Ureter (tissue), 1 donor: Measurements from ENCODE around the gene DBF4. TPM values are rescaled to one million over a fixed set of nuclear protein-coding genes. Genes with fewer than 3 reads are reported as not detected.
"Not testable (repeated sequence)": the region's sequence is repeated elsewhere in the genome, so short reads cannot be mapped to it uniquely, and the experiment has no call there.

ENCODE experiments used
- DNase-seq: peaks from one replicate; pipeline ENCODE4 v3.0.0-alpha.2; 2020; ENCODE audit warnings: low spot score
- total RNA-seq: library from RNA; stranded (reverse); gene quantifications from one replicate; pipeline ENCODE4 v1.2.4, GENCODE V29; 2023
- donor health status: DM: yes; HTN: yes; CAD: no.

Gene DBF4
- total RNA-seq, 1 donor from 2014 or later, result 12.1 TPM

DNA sequence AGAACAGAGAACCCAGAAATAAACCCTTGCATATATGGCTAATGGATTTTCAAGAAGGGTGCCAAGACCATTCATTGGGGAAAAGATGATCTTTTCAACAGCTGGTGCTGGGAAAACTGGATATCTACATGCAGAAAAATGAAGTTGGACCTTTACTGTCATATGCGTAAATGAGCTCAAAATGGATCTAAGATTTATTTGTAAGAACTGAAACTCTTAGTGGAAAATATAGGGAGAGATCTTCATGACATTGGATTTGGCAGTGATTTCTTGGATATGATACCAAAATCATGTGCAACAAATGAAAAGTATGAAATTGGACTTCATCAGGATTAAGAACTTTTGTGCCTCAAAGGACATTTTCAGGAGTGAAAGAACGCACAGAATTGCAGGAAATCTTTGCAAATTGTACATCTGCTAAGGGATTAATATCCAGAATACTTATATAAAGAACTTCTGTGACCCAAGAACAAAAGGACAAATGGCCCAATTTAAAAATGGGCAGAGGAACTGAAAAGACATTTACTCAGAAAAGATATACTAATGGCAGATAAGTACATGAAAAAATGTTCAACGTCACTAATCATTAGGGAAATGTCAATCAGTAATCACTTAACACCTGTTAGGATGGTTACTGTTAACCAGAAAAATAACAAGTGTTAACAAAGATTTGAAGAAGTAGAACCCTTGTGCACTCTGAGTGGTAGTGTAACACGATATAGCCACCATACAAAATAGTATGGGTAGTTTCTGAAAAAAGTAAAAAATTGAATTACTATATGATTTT lies 6.1 kb downstream of the DBF4 start:
- no peak for DNase-seq

DNA sequence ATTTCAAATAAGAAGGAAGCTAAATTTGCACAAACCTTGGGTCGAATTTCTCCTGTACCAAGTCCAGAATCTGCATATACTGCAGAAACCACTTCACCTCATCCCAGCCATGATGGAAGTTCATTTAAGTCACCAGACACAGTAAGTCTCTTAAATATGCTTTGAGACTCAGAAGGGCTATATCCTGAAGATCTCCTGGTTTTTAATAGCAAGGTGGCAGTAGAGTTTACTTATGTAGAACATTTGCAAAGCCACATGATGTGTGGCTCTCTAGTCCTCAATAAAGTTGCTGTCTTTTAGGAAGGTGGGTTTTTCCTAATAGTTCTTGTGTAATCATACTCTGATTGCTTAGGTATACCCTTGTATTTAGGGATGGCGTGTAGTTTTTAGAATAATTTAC lies 8.7 kb downstream of the DBF4 start:
- DNase-seq, result no peak

DNA sequence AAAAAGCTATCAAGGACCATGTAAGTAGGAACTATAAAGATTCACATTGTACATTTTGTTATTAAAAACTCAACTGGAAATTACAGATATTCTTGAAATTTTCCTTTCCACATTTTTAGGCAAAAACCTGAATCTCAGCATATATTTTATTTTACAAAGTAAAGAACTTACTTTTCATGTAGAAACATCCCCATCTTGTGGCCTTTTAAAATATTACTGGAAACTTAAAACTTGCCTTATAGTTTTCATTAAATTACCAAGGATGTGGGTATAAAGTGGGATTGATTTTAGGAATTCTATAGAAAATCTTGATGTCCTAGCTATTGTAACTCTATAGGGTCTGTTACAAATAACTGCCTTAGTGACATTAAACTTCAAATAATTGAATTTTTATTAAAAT lies 10.6 kb downstream of the DBF4 start:
- no peak for DNase-seq

DNA sequence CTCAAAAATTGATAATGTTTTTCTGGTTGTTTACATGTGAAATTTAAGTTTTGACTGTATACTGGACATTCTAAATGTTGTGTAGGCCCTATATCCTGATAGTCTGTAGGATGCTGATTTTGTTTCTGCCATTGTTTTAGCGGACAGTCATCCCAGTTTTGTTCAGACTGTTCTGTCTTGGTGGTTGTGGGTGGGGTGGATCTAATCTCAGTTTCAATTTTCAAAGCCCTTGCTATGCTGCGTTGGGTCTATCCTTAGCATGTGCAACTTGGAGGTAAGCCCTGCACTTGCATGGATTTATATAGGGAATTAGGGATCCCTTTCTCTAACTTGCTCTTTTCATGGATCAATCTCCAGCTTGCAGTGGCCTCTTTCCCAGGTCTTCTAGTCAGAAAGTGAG lies 19.1 kb downstream of the DBF4 start:
- no peak for DNase-seq

DNA sequence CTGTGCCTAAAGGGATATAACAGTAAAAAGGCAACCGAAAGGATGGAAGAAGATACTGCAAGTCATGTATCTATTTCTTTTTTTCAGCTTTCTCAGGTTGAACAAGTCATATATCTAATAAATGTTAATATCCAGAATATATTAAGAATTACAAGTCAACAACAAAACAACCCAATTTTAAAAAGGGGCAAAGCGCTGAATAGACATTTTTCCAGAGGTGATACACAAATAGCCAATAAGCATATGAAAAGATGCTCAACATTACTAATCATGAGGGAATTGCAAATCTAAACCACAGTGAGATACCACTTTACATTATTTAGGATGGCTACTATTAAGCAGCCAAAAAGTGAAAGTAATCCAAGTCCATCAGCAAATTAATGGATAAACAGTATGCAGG lies 23.0 kb downstream of the DBF4 start:
- no peak for DNase-seq

DNA sequence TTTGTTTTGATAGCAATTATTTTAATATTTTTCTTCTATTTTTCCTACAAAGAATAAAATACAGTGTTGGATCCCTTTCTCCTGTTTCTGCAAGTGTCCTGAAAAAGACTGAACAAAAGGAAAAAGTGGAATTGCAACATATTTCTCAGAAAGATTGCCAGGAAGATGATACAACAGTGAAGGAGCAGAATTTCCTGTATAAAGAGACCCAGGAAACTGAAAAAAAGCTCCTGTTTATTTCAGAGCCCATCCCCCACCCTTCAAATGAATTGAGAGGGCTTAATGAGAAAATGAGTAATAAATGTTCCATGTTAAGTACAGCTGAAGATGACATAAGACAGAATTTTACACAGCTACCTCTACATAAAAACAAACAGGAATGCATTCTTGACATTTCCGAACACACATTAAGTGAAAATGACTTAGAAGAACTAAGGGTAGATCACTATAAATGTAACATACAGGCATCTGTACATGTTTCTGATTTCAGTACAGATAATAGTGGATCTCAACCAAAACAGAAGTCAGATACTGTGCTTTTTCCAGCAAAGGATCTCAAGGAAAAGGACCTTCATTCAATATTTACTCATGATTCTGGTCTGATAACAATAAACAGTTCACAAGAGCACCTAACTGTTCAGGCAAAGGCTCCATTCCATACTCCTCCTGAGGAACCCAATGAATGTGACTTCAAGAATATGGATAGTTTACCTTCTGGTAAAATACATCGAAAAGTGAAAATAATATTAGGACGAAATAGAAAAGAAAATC lies 31.0 kb downstream of the DBF4 start:
- not testable (repeated sequence) for DNase-seq

DNA sequence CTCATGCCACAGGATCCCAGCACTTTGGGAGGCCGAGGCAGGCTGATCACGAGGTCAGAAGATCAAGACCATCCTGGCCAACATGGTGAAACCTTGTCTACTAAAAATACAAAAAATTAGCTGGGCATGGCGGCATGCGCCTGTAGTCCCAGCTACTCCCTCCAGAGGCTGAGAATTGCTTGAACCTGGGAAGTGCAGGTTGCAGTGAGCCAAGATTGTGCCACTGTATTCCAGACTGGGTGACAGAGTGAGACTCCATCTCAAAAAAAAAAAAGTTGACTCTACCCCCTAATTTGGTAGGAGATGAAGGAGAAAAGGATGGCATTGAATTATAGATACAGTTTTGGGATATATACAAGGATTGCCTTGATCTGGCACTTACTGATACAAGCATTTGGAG lies 32.5 kb downstream of the DBF4 start:
- DNase-seq, result not testable (repeated sequence)

DNA sequence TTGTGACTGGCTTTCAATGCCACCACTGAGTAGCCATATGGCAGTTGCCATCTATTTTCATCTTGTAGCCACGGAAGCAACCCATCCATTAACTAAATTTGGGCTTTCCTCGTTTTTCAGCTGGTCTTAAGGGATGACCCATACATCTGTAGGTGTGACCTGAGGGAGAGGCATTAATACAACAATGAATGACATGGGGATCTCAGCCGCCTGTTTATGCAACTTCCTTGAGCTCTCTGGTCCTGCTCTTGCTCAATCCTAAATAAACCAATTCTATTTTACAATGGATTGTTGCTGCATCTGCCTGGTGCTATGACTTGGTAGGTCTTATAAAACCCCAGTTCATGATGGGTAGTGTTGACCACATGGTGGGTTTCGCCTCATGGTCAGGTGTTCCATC lies 35.8 kb downstream of the DBF4 start:
- DNase-seq, result no peak

DNA sequence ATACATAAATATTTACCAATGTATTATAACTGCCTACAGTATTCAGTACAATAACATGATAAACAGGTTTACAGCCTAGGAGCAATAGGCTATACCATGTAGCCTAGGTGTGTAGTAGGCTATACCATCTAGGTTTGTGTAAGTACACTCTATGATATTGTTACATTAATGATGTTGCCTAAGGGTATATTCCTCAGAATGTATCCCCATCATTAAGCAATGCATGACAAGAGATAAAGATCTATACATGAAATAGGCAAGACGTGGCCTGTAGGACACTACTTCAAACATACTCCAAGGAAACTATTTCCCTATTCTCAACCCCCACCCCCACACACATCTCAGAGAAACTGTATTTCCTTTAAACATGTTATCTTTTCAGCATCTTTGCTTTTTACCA lies 42.4 kb downstream of the DBF4 start:
- no peak for DNase-seq

DNA sequence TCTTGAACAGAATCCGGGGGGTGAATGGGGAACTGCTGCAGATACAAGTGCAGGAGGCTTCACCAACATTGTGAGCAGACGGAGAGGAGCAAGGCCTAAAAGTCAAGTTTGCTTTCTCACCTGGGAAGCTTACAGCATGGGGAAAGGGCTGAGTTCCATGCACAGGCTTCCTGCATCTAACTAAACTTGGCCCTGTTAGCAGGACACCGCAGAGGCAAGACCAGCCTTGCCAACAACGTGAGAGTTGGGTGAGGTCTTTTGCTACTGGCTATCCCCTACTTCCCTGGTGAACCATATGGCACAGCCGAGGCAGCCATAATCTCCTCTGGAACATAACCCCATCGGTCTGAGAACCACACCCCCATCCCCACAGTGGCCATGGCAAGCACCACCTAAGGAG lies 43.6 kb downstream of the DBF4 start:
- no peak for DNase-seq

DNA sequence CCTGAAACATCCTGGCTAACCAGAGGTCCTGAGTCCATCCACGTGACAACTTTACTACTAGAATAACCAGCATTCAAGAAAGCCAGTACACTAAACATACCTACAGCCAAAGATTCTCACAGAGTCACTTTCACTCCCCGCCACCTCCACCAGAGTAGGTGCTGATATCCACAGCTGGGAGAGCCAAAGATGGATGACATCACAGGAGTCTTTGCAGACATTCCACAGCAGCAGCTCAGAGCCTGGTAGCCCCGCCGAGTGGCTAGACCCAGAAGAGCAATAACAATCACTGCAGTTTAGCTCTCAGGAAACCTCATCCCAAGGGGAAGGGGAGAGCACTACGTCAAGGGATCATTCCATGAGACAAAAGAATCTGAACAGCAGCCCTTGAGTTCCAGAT lies 44.3 kb downstream of the DBF4 start:
- no peak for DNase-seq

DNA sequence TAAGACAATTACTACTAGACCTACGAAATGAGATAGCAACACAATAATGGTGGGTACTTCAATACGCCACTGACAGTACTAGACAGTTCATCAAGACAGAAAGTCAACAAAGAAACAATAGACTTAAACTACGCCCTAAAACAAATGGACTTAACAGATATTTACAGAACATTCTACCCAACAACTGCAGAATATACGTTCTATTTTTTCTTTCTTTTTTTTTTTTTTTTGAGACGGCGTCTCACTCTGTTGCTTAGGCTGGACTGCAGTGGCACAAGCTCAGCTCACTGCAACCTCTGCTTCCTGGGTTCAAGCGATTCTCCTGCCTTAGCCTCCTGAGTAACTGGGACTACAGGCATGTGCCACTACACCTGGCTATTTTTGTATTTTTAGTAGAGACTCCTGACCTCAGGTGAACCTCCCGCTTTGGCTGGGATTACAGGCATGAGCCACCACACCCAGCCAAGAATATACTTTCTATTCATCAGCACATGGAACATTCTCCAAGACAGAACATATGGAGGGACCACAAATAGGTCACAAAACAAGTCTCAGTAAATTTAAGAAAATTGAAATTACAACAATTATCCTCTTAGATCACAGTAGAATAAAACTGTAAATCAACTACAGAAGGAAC lies 46.6 kb downstream of the DBF4 start:
- DNase-seq, result not testable (repeated sequence)

DNA sequence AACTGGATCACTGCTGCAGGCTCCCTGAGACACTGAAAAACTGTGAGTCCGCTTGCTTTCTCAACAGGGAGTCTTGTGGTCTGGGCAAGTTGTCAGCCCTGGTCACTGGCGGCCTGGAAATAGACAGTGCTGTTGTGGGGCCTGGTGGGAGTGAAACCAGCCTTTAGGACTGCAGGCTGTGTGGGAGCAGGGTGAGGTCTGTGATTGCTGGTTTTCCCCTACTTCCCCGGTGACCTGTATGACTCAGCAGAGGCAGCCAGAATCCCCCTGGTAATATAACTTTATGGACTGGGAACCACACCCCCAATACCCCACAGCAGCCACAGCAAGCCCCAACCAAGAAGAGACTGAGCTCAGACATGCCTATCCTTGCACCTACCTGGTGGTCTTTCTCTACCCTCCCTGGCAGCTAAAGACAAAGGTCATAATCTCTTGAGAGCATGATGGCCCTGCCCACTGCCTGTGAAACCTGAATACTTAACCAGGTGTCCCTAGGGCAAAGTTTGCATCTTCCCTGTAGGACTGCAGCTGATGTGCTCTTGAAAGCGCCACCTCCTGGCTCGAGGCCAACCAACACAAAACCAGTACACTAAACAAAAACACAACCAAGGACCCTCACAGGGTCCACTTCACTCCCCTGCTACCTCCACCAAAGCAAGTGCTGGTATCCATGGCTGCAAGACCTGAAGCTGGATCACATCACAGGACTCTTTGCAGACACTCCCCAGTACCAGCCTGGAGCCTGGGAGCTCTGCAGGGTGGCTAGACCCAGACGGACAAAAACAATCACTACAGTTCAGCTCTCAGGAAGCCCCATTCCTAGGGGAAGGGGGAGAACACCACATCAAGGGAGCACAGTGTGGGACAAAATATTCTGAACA lies 50.5 kb downstream of the DBF4 start:
- DNase-seq, result no peak

DNA sequence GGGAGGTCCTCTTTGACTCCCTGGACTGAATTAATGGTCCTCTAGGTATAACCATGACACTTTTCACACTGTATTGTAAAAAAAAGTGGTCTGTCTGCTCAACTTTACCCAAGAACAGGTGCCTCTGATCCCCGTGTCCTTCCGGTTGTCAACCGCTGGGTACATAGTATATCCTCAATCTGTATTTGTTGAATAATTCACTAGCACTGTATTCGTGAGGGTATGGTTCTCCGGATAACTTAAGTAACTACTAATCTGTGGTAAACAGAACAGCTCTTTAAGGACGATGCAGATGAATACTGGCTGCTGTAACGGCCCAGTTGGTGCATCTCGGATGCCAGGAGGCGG lies 57.3 kb downstream of the DBF4 start:
- DNase-seq, result no peak

DNA sequence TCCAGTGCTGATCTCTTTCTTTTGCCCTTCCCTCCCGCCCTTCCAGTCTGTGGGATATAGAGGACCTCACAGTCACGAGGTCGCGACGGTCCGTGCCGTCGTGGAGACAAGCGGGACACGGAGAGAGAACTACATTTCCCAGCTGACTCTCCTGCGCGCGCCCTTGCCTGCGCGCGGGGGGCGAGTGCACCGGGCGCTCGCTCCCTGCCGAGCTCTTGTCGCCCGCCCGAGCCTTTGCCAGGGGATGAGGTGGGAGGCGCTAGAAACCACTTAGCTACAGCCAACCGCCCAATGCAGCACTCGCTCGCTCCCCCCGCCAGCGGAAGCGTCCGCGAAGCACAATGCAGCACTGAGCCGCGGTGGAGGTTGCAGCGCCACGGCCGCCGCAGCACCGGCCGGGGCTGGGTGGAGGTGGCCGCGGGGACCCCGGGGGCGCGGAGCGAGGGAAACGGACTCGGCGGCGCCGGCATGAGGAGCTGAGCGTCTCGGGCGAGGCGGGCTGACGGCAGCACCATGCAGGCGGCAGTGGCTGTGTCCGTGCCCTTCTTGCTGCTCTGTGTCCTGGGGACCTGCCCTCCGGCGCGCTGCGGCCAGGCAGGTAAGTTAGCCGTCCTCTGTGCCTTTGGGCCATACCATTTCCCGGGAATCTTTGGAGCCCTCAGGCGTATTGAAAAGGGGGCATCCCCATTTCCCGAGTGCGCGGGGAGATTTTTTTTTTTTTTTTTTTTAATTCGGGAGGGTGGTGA lies 57.8 kb downstream of the DBF4 start, which contains the start of gene ADAM22:
ADAM22 (plus strand) TSS at position 299 of the 746 bp plus-strand sequence; CDS start at position 514, 215 bp downstream.
- peak; percentile 92 for DNase-seq

DNA sequence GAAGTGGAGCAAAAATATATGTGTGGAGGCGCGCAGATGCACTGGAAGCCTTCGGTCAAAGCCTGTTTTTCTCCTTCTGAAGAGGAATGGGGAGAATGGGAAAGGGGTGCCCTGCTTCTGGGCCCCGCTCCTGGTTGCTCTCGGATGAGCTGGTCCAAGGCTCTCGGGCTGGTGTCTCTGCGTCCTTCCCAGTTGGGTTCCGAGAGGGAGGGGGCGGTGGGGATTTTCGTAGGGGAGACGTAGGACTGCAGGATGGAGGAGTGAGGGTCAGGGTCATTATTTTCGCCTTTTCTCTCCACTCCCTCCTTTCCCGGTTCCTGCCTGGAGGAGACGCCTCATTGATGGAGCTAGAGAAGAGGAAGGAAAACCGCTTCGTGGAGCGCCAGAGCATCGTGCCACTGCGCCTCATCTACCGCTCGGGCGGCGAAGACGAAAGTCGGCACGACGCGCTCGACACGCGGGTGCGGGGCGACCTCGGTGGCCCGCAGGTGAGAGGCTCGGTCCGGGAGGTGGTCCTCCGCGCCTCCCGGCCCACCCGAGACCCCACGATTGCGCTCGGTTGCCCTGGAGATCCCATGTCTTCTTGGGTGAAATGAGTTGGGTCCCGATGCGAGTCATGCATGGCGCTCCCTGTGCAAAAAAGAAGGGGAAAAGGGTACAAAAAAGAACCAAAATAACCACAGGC lies 58.5 kb downstream of the DBF4 start:
- DNase-seq, result no peak

DNA sequence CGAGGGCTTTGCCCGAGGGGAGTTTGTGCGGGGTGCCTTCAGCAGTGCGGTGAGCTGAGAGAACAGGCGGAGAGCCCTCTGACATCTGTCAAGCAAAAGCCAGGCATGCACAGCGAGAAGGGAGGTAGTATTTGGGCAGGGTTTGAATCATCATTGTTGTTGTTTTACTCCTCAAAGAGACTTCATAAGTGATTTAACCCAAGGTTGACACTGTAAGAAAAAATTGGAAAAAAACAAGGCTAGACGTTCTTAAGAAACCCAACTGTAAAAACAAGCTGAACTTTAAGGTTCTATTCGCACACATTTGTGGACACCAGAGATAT lies 59.1 kb downstream of the DBF4 start:
- no peak for DNase-seq

DNA sequence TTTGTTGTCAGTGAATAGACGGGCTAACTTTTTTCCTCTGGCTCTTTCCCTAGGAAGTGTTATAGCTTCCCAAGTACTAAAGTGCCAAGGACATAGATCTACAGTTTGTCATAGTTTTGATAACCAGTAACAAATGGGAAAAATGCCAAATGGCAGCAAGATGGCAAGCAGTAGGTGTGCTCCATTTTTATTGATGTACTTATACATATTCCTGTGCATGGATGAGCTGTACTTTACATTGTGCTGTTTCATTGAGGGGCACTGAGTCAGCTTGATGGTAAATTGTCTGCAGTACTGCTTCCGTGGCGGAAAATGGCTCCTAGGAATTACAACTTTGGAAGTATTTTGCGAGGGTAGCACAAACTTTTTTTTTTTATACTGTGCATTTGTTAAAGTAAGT lies 64.8 kb downstream of the DBF4 start:
- no peak for DNase-seq

DNA sequence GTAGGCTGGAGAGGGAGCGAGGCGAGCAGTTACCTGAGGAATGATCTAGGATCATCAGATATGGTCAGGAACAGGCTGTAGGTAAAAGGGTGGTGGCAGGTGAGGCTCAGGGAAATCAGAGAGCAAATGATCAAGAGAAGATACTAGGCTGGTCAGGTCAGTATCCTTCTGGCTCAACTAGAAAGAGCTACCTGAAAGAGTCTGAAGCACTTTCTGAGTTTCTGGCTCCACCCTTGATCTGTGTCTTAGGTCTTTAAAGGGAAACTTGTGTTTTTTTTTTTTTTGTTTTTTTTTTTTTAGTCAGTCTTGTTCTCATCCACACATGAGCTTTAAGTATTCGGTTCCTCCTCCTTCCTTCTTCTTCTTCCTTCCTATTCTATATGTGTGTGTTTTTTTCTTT lies 68.3 kb downstream of the DBF4 start:
- DNase-seq, result no peak

DNA sequence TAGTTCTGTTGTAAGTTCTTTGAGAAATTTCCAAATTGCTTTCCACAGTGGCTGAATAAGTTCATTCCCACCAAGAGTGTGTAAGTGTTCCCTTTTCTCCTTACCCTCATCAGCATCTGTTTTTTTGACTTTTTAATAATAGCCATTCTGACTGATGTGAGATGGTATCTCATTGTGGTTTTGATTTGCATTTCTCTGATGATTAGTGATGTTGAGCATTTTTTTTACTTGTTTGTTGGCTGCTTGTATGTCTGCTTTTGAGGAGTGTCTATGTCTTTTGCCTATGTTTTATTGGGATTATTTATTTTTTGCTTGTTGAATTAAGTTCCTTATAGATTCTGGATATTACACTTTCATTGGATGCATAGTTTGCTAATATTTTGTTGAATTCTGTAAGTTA lies 69.6 kb downstream of the DBF4 start:
- not testable (repeated sequence) for DNase-seq

DNA sequence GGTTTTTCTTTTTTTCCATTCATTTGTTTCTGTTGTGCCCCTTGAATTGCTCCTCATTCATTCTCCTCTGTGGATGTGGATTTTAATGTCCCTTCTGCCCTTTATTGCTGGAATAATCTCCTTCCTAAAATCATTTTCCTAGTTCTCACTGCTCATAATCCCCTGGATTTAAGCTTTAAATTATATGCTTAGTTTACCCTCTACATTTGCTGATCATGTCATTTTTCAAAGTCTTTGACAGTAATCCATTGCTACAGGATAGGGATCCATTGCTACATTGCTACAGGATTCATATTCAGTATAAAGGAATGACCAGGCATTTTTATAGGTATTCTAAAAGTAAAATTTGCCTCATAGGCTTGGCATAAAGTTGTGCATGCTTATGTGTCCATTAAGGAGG lies 72.1 kb downstream of the DBF4 start:
- DNase-seq, result no peak
